PC-3 (cell line): ENCODE results near the gene REG1B.

Source experiments
- CTCF ChIP-seq: fragments of 300-600 bp; sonication (generic); conservative IDR thresholded peaks from 2 replicates; pipeline ENCODE4 v1.5.1; 2017; ENCODE audit warnings: antibody characterized with exemption, low read depth, mild to moderate bottlenecking, low read length
- EZH2 ChIP-seq: fragments of 300-600 bp; sonication (generic); IDR thresholded peaks from one replicate; pipeline ENCODE4 v1.6.1; 2017; ENCODE audit warnings: antibody characterized with exemption, mild to moderate bottlenecking, low read length; ENCODE audit not compliant: unreplicated experiment

- TF ChIP-seq EZH2 (no peak), CTCF (no peak)
These were observed 24.5 kb upstream of the REG1B start for GRCh38 chr2:79112269-79112668.
